HEK293 (cell line): Measurements from ENCODE around the gene PARPBP.

Experiments
- CTCF ChIA-PET: fragments of 350-600 bp; formaldehyde crosslinking; extraction: SDS; loops from one replicate; lab custom pipeline; 2021; ENCODE audit warnings: antibody characterized with exemption; lab: Yijun Ruan, JAX
- POLR2A ChIA-PET: fragments of 300-600 bp; formaldehyde crosslinking; extraction: SDS; loops from one replicate; lab custom pipeline; 2020; ENCODE audit warnings: antibody characterized with exemption, inconsistent platforms; lab: Yijun Ruan, JAX
- H3K27ac ChIP-seq: fragments of 200-500 bp; sonication (Bioruptor generic); 2 replicates; pipeline ENCODE4 v1.5.1; 2014; ENCODE audit warnings: low read depth, low read length, control low read depth, inconsistent platforms; ENCODE audit errors: extremely low read depth
- H3K36me3 ChIP-seq, 2 experiments: fragments of 200-500 bp in 1 of 2; sonication (Bioruptor generic) in 1 of 2; 1 replicate in 1 of 2; 2 replicates in 1 of 2; pipeline ENCODE4 v1.5.1; 2014 to 2017; ENCODE audit warnings: inconsistent platforms in 2 of 2, low read length in 2 of 2; ENCODE audit not compliant: control insufficient read depth in 2 of 2, insufficient read depth in 1 of 2
- H3K4me1 ChIP-seq: fragments of 200-500 bp; sonication (Bioruptor generic); 2 replicates; pipeline ENCODE4 v1.5.1; 2014; ENCODE audit warnings: mild to moderate bottlenecking, low read length, inconsistent platforms; ENCODE audit not compliant: control insufficient read depth, insufficient read depth
- H3K4me3 ChIP-seq: 2 replicates; pipeline ENCODE4 v1.5.1; 2011; ENCODE audit warnings: low read depth, mild to moderate bottlenecking, control low read depth, low read length, moderate library complexity
- H3K9me3 ChIP-seq: fragments of 200-500 bp; sonication (Bioruptor generic); 2 replicates; pipeline ENCODE4 v1.5.1; 2014; ENCODE audit warnings: low read depth, low read length, inconsistent platforms; ENCODE audit not compliant: control insufficient read depth, insufficient read depth
- HOXC10 ChIP-seq: sonication (generic); formaldehyde crosslinking; IDR thresholded peaks from 2 replicates; pipeline ENCODE4 v1.8.1; 2023; ENCODE audit warnings: mild to moderate bottlenecking, missing genetic modification reagents
- SCRT1 ChIP-seq: fragments of 450-650 bp; formaldehyde crosslinking; IDR thresholded peaks from 2 replicates; pipeline ENCODE4 v1.5.1; 2016; ENCODE audit warnings: missing biosample characterization, missing genetic modification characterization, borderline replicate concordance
- YY2 ChIP-seq: fragments of 450-650 bp; formaldehyde crosslinking; IDR thresholded peaks from 2 replicates; pipeline ENCODE4 v1.5.1; 2016; ENCODE audit warnings: missing biosample characterization, missing genetic modification characterization
- ZBTB21 ChIP-seq: fragments of 450-650 bp; formaldehyde crosslinking; IDR thresholded peaks from 2 replicates; pipeline ENCODE4 v1.5.1; 2017; ENCODE audit warnings: missing biosample characterization, missing genetic modification characterization
- ZFP69B ChIP-seq: fragments of 450-650 bp; formaldehyde crosslinking; IDR thresholded peaks from 2 replicates; pipeline ENCODE4 v1.5.1; 2016; ENCODE audit warnings: missing biosample characterization, missing genetic modification characterization
- ZNF114 ChIP-seq: fragments of 450-650 bp; formaldehyde crosslinking; IDR thresholded peaks from 2 replicates; pipeline ENCODE4 v1.5.0; 2017; ENCODE audit warnings: missing biosample characterization, missing genetic modification characterization
- ZNF133 ChIP-seq: fragments of 450-650 bp; formaldehyde crosslinking; IDR thresholded peaks from 2 replicates; pipeline ENCODE4 v1.5.1; 2016; ENCODE audit warnings: missing biosample characterization, missing genetic modification characterization
- ZNF157 ChIP-seq: fragments of 450-650 bp; formaldehyde crosslinking; IDR thresholded peaks from 2 replicates; pipeline ENCODE4 v1.5.1; 2016; ENCODE audit warnings: missing biosample characterization, missing genetic modification characterization
- ZNF16 ChIP-seq: fragments of 450-650 bp; formaldehyde crosslinking; IDR thresholded peaks from 2 replicates; pipeline ENCODE4 v1.5.1; 2016; ENCODE audit warnings: low read depth, missing biosample characterization, missing genetic modification characterization
- ZNF274 ChIP-seq, 2 experiments: fragments of 200-500 bp in 1 of 2; fragments of 450-650 bp in 1 of 2; sonication (Bioruptor generic) in 1 of 2; formaldehyde crosslinking in 1 of 2; IDR thresholded peaks; 2 replicates each; pipeline versions ENCODE4 v1.5.1 to v1.6.1; 2014 to 2016; ENCODE audit warnings: borderline replicate concordance in 1 of 2, inconsistent platforms in 1 of 2, low read length in 1 of 2, missing biosample characterization in 1 of 2, missing genetic modification characterization in 1 of 2
- ZNF311 ChIP-seq: fragments of 450-650 bp; formaldehyde crosslinking; IDR thresholded peaks from 2 replicates; pipeline ENCODE4 v1.5.1; 2017; ENCODE audit warnings: missing biosample characterization, missing genetic modification characterization, borderline replicate concordance
- ZNF366 ChIP-seq: fragments of 450-650 bp; formaldehyde crosslinking; conservative IDR thresholded peaks from 2 replicates; pipeline ENCODE4 v1.5.1; 2016; ENCODE audit warnings: missing biosample characterization, missing genetic modification characterization
- ZNF426 ChIP-seq: fragments of 450-650 bp; formaldehyde crosslinking; IDR thresholded peaks from 2 replicates; pipeline ENCODE4 v1.5.1; 2017; ENCODE audit warnings: missing biosample characterization, missing genetic modification characterization, mild to moderate bottlenecking, inconsistent platforms, moderate library complexity
- ZNF473 ChIP-seq: fragments of 450-650 bp; formaldehyde crosslinking; IDR thresholded peaks from 2 replicates; pipeline ENCODE4 v1.5.1; 2017; ENCODE audit warnings: missing biosample characterization, missing genetic modification characterization
- ZNF521 ChIP-seq: fragments of 450-650 bp; formaldehyde crosslinking; IDR thresholded peaks from 2 replicates; pipeline ENCODE4 v1.5.1; 2017; ENCODE audit warnings: missing biosample characterization, mild to moderate bottlenecking, missing genetic modification characterization
- ZNF529 ChIP-seq: fragments of 450-650 bp; formaldehyde crosslinking; IDR thresholded peaks from 2 replicates; pipeline ENCODE4 v1.5.1; 2017; ENCODE audit warnings: missing genetic modification characterization, missing biosample characterization; ENCODE audit not compliant: insufficient replicate concordance
- ZNF530 ChIP-seq: fragments of 450-650 bp; formaldehyde crosslinking; IDR thresholded peaks from 2 replicates; pipeline ENCODE4 v1.5.1; 2016; ENCODE audit warnings: low read depth, missing biosample characterization, missing genetic modification characterization
- ZNF610 ChIP-seq: fragments of 450-650 bp; formaldehyde crosslinking; IDR thresholded peaks from 2 replicates; pipeline ENCODE4 v1.5.1; 2016; ENCODE audit warnings: missing biosample characterization, missing genetic modification characterization, borderline replicate concordance
- ZNF670 ChIP-seq: fragments of 450-650 bp; formaldehyde crosslinking; IDR thresholded peaks from 2 replicates; pipeline ENCODE4 v1.5.1; 2016; ENCODE audit warnings: missing biosample characterization, missing genetic modification characterization, low read depth
- ZNF677 ChIP-seq: fragments of 450-650 bp; IDR thresholded peaks from 2 replicates; pipeline ENCODE4 v1.5.0; 2018; ENCODE audit warnings: missing biosample characterization, mild to moderate bottlenecking, missing genetic modification characterization, moderate library complexity
- ZNF776 ChIP-seq: fragments of 450-650 bp; formaldehyde crosslinking; IDR thresholded peaks from 2 replicates; pipeline ENCODE4 v1.5.0; 2017; ENCODE audit warnings: missing biosample characterization, missing genetic modification characterization, borderline replicate concordance
- ZSCAN23 ChIP-seq: fragments of 450-650 bp; formaldehyde crosslinking; IDR thresholded peaks from 2 replicates; pipeline ENCODE4 v1.5.1; 2016; ENCODE audit warnings: missing biosample characterization, missing genetic modification characterization
- TF ChIP-seq, protein P1 (sequence below): fragments of 450-650 bp; formaldehyde crosslinking; conservative IDR thresholded peaks from 2 replicates; pipeline ENCODE4 v1.5.1; 2016; ENCODE audit warnings: low read depth, missing biosample characterization, missing genetic modification characterization
- TF ChIP-seq, protein P2 (sequence below): fragments of 450-650 bp; formaldehyde crosslinking; IDR thresholded peaks from 2 replicates; pipeline ENCODE4 v1.5.1; 2016; ENCODE audit warnings: missing biosample characterization, missing genetic modification characterization
- TF ChIP-seq, protein P3 (sequence below): IDR thresholded peaks from 2 replicates; pipeline ENCODE4 v1.6.1; 2011; ENCODE audit warnings: mild to moderate bottlenecking, low read depth, low read length, borderline replicate concordance
- TF ChIP-seq, protein P4 (sequence below): fragments of 450-650 bp; formaldehyde crosslinking; IDR thresholded peaks from 2 replicates; pipeline ENCODE4 v1.5.1; 2016; ENCODE audit warnings: missing biosample characterization, missing genetic modification characterization

The PARPBP gene

DNA sequence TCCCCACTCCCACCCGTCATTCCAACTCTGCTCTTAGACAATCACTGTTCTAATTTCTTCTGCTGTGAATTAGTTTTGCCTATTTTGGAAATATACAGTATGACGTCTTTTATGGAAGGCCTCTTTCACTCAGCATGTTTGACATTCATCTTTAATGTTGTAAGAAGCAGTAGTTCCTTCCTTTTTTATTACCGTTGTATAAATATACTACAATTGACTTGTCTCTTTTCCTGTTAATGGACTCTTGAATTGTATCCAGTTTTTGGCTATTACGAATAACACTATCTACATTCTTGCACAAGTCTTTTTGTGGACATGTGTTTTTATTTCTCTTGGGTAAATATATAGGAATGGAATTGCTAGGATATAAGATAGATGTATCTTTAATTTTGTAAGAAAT lies 82.6 kb downstream of the PARPBP start:
- POLR2A ChIA-PET = no interaction called here
- TF ChIP-seq SCRT1 (tag by site-specific recombination) (no peak), ZSCAN23 (tag by site-specific recombination) (no peak), ZNF530 (tag by site-specific recombination) (no peak), ZNF274 (IDR thresholded peaks at IDR 0.05; ENCODE audit: low read length) (no peak), ZNF274 (tag by site-specific recombination; IDR thresholded peaks at IDR 0.05; ENCODE audit: borderline replicate concordance) (no peak), ZNF473 (tag by site-specific recombination) (no peak), ZBTB21 (no peak), ZNF670 (tag by site-specific recombination) (no peak)
- TF ChIP-seq, protein P1, sequence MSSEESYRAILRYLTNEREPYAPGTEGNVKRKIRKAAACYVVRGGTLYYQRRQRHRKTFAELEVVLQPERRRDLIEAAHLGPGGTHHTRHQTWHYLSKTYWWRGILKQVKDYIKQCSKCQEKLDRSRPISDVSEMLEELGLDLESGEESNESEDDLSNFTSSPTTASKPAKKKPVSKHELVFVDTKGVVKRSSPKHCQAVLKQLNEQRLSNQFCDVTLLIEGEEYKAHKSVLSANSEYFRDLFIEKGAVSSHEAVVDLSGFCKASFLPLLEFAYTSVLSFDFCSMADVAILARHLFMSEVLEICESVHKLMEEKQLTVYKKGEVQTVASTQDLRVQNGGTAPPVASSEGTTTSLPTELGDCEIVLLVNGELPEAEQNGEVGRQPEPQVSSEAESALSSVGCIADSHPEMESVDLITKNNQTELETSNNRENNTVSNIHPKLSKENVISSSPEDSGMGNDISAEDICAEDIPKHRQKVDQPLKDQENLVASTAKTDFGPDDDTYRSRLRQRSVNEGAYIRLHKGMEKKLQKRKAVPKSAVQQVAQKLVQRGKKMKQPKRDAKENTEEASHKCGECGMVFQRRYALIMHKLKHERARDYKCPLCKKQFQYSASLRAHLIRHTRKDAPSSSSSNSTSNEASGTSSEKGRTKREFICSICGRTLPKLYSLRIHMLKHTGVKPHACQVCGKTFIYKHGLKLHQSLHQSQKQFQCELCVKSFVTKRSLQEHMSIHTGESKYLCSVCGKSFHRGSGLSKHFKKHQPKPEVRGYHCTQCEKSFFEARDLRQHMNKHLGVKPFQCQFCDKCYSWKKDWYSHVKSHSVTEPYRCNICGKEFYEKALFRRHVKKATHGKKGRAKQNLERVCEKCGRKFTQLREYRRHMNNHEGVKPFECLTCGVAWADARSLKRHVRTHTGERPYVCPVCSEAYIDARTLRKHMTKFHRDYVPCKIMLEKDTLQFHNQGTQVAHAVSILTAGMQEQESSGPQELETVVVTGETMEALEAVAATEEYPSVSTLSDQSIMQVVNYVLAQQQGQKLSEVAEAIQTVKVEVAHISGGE (tag by site-specific recombination) = no peak
- TF ChIP-seq, protein P2, sequence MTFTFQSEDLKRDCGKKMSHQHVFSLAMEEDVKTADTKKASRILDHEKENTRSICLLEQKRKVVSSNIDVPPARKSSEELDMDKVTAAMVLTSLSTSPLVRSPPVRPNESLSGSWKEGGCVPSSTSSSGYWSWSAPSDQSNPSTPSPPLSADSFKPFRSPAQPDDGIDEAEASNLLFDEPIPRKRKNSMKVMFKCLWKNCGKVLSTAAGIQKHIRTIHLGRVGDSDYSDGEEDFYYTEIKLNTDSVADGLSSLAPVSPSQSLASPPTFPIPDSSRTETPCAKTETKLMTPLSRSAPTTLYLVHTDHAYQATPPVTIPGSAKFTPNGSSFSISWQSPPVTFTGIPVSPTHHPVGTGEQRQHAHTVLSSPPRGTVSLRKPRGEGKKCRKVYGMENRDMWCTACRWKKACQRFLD (tag by site-specific recombination) = no peak
- TF ChIP-seq, protein P3, sequence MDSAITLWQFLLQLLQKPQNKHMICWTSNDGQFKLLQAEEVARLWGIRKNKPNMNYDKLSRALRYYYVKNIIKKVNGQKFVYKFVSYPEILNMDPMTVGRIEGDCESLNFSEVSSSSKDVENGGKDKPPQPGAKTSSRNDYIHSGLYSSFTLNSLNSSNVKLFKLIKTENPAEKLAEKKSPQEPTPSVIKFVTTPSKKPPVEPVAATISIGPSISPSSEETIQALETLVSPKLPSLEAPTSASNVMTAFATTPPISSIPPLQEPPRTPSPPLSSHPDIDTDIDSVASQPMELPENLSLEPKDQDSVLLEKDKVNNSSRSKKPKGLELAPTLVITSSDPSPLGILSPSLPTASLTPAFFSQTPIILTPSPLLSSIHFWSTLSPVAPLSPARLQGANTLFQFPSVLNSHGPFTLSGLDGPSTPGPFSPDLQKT = no peak
- TF ChIP-seq, all 188 proteins: peak for 0
- H3K4me3 ChIP-seq = no peak overlapping the region
- no peaks in the 10 kb centered on the region for H3K4me1 ChIP-seq
- no peaks in the 10 kb centered on the region; the same call in 1 of the 2 replicates for H3K9me3 ChIP-seq
- no peak overlapping the region for H3K27ac ChIP-seq
- CTCF ChIA-PET = no interaction called here
- peaks cover 6 to 26% of the 10 kb centered on the region in 2 experiments; a peak in 1 of 3 replicates for H3K36me3 ChIP-seq

DNA sequence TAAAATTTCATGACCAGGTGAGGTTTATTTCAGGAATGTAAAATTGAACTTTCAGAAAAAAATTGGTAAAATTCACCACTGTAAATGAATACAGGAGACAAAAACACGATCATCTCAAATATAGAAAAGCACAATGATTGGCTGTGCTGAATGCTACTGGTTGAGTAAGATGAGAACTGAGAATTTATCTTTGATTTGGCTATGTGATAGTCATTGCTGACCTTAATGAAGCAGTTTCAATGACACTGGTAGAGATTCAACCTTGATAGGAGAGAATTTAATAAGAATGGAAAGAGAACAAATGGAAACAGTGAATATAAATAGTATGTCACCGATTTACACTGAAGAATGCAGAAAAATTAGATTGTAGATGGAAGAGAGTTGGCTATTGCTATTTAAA lies 84.0 kb downstream of the PARPBP start:
- no peak overlapping the region for H3K4me3 ChIP-seq
- ChIA-PET CTCF (no interaction called here), POLR2A (no interaction called here)
- no peak for TF ChIP-seq ZFP69B (tag by site-specific recombination)
- TF ChIP-seq ZNF677 (tag by site-specific recombination) = no peak
- no peak for TF ChIP-seq ZNF776
- no peak for TF ChIP-seq ZNF366 (tag by site-specific recombination)
- no peak for TF ChIP-seq ZNF529
- no peak for TF ChIP-seq ZNF157 (tag by site-specific recombination)
- TF ChIP-seq ZNF133 (tag by site-specific recombination) = no peak
- TF ChIP-seq HOXC10 (CRISPR knock-in tag) = no peak
- no peak for TF ChIP-seq YY2 (tag by site-specific recombination)
- TF ChIP-seq, protein P4, sequence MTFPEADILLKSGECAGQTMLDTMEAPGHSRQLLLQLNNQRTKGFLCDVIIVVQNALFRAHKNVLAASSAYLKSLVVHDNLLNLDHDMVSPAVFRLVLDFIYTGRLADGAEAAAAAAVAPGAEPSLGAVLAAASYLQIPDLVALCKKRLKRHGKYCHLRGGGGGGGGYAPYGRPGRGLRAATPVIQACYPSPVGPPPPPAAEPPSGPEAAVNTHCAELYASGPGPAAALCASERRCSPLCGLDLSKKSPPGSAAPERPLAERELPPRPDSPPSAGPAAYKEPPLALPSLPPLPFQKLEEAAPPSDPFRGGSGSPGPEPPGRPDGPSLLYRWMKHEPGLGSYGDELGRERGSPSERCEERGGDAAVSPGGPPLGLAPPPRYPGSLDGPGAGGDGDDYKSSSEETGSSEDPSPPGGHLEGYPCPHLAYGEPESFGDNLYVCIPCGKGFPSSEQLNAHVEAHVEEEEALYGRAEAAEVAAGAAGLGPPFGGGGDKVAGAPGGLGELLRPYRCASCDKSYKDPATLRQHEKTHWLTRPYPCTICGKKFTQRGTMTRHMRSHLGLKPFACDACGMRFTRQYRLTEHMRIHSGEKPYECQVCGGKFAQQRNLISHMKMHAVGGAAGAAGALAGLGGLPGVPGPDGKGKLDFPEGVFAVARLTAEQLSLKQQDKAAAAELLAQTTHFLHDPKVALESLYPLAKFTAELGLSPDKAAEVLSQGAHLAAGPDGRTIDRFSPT = no peak
- TF ChIP-seq ZNF16 (tag by site-specific recombination) = no peak
- no peak for TF ChIP-seq ZNF114 (tag by site-specific recombination)
- TF ChIP-seq ZNF610 (tag by site-specific recombination) = no peak
- TF ChIP-seq ZNF521 (tag by site-specific recombination) = no peak
- no peak for TF ChIP-seq ZNF311
- no peak for TF ChIP-seq ZNF426 (tag by site-specific recombination)
- no peaks in the 10 kb centered on the region; the same call in 1 of the 2 replicates for H3K9me3 ChIP-seq
- peaks cover 6 to 35% of the 10 kb centered on the region in 2 experiments; a peak in 1 of 3 replicates for H3K36me3 ChIP-seq
- H3K27ac ChIP-seq = no peak overlapping the region
- H3K4me1 ChIP-seq = no peaks in the 10 kb centered on the region
